Hepatocyte (in vitro differentiated cells): ENCODE measurements around the gene TIGD6.
A peak's percentile ranks its signal among the peaks of the same experiment; 100 is the strongest.

Experiments used
- CTCF ChIP-seq: fragments of 200-600 bp; sonication (generic); IDR thresholded peaks from 2 replicates; pipeline ENCODE4 v1.5.1; 2016; ENCODE audit warnings: antibody characterized with exemption, mild to moderate bottlenecking; ENCODE audit not compliant: poor library complexity
- EZH2phosphoT487 ChIP-seq: fragments of 200-600 bp; sonication (generic); IDR thresholded peaks from one replicate; pipeline ENCODE4 v1.6.1; 2018; ENCODE audit warnings: antibody characterized with exemption, mild to moderate bottlenecking, low read depth, moderate library complexity; ENCODE audit not compliant: unreplicated experiment, severe bottlenecking

GRCh38 chr5:149959406-149960236, 40.8 kb downstream of the TIGD6 start:
- TF ChIP-seq CTCF (peak; percentile 55), EZH2phosphoT487 (no peak)
